Stimulated activated CD8-positive, alpha-beta memory T cell treated with anti-CD3 and anti-CD28 coated beads, Interleukin-7, amount 100 ng/mL, for 1 hour (primary cell): Measurements from ENCODE around the gene FGGY.
"Not testable (repeated sequence)": the region's sequence is repeated elsewhere in the genome, so short reads cannot be mapped to it uniquely, and the experiment has no call there.

Source experiments
- DNase-seq, 2 donors: peaks; one replicate each; pipeline ENCODE4 v3.0.0-alpha.2; 2020; ENCODE audit warnings: low read depth in 2 of 2

Gene FGGY

DNA sequence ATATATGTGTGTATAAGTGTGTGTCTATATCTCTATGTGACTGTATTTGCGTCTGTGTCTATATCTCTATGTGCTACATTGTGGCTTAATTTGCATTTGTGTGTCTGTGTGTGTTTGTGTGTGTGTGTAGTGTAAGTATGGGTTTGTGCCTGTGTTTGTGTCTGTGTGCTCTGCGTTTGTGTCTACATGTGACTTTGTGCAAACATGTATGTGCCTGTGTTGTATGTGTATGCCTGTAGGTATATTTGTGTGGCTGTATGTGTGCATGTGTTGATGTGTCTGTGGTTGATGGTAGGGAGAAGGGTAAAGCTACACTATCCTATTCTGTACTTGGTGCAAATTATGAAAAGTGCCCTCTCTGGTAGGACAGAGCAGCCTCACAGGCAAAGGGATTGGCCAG lies 7.3 kb upstream of the FGGY start:
- DNase-seq = no peak

DNA sequence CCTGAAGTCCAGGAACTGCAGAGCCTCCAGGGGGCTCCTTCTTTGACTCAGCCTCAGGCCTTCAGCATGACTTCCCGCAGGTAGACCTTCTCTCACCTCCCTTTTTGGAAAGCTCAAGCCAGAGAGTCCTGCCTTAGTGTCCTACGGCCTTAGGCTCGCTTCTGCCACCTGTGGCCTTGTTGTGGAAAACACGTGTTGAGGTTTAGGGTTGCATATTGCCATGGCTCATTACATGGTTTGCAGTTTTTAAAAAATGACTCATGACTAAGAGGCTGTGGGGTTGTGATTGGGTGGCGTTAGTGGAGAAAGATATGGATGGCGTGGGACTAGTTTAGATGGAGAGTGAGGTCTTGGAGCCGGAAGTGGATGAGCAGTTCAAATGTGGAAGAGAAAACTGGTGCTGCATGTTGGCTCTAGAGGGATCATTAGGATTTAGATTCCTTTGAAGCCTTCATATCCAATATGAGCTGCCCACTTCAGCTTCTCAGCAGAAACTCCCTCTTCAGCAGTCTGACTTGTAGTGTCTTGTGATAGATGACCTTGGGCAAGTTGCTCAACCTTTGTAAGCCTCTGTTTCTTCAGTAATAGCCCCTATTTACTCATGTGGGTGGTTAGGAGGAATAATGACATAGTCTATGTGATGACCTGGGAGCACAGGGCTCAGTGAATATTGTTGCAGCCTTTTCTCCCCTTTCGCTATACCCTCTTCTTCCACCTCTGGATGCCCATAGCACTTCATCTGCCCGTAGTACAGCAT lies 6.5 kb upstream of the FGGY start:
- no peak for DNase-seq

DNA sequence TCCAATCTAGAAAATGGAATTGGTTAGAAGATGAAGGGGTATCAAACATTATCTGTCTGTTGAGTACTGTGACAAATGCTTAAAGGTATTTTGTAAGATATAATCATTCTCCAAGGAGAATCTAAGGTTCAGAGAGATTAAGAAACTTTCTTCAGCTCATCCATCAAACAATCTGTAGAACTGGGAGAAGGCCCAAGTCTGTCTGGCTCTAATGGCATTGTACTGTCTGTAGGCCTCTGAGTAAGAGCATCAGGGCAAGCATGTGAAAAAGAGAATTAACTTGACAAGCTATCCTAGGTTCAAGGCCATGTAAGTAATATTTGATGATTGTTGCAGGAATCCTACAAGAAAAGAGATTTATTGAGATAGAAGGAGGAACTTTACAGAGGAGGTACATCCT lies 5.3 kb upstream of the FGGY start:
- no peak for DNase-seq

DNA sequence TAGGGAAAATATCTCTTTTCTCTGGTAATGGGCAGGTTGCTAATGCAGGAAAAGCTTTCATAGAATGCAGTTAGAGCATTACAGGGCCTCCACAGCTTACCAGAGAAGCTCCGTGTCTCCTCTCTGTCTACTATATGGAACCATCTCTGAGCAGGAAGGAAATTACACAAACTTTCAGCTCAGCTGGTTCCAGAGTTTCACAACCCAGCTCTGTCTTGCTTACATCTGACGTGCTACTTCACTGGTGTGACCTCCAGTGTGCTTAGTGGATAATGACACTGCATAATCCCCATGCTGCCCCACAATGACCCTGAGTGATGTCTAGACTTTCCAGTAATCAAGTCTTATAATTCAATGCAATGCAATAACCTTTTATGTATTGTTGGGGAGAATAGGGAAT lies 4.3 kb upstream of the FGGY start:
- DNase-seq = no peak

GRCh38 chr1:59293206-59293605 lies 3.7 kb upstream of the FGGY start:
- DNase-seq = no peak

DNA sequence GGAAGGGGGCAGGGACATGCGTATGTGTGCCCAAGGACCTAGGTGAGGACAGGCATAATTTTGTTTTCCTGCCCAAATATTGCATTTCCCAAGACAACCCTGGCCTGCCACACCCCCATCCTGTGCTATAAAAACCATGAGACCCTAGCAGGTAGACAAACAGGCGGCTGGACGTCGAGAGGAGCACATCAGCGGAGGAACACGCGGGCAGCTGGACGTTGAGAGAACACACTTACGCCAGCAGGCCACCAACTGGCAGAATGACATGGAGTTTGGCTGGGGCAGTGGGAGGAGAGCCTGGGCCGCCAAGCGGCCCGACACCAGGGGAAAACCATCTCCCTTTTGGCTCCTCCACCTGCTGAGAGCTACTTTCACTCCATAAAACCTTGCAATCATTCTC lies 3.0 kb upstream of the FGGY start:
- no peak for DNase-seq

- no peak for DNase-seq
Measured at GRCh38 chr1:59294423-59294822, 2.5 kb upstream of the FGGY start.

- no peak for DNase-seq
Measured at GRCh38 chr1:59295618-59296017, 1.3 kb upstream of the FGGY start.

DNA sequence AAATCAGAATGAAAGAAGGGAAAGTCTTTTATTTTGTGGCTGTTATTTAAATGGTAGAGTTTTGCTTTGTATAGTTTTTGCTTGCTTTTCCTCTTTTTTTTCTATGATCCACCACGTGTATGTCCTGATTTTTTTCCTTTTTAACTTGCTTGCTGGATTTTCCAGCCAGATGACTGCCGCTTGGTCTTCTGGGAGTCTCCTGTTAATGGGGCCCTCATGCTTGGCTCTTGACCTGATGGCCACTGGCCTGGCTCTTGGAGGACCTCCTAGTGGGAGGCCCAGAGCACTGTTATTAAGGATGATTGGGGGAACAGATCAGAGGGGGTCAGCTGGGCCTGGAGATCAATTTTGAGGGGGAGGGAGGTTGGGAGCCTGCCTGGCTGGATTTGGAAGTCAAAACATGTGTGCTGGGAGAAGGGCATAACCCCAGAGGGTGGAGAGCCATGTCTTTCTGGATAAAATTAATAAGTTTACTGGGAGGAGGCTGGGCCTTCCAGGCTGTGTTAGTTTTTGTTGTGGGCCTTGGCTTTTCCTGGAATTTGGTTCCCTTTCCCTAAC lies 1.2 kb downstream of the FGGY start:
- DNase-seq = no peak

DNA sequence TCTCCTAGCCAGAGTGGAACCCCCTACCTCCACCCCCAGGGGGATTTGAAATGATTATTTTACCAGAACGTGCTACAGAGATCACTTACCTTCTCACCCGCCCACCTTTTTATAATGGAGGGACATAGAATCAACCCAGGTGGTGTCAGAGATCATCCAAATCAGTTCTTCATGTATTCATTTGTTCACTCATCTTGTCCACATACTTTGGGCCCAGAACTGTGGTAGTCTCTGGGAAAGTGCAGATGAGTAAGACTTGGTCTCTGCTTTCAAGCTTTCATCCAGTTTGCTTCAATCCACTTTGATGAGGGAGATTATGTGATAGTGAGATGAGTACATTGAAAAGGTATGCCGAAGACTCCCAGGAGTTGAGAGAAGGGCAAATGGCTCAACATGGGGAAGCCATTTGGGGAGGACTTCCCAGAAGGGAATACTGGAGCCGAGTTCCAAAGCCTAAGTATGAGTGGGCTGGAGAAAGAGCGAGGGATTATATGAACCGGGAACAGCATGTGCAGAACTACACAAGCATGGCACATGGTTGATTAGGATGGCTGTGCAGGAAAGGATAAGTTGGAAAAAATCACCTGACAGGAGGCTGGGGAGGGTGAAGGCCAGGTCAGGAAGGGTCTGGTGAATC lies 1.9 kb downstream of the FGGY start:
- no peak for DNase-seq

DNA sequence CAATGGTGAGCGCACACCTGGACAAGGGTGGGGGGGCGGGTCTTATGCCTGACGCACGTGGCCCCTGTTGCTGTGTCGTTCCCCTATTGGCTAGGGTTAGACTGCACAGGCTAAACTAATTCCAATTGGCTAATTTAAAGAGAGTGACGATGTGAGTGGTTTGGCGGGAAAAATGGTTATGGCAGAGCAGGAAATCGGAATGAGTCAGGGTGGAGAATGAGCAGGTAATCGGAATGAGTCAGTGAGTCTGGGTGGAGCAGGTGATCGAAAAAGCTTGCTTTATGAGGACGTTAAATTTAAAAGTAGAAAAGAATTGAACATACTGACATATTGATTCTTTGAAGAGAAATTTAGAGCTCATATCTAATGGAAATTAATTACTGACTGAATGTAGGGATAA lies 2.8 kb downstream of the FGGY start:
- DNase-seq = not testable (repeated sequence)

DNA sequence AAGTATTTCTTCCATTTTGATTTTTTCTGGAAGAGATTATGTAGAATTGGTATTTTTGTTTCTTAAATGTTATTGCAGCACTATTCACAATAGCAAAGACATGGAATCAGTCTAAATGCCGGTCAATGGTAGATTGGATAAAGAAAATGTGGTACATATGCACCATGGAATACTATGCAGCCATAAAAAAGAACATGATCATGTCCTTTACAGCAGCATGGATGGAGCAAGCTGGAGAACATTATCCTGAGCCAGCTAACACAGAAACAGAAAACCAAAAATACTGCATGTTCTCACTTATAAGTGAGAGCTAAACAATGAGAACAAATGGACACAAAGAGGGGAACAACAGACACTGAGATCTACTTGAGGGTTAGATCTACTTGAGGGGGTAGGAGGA lies 5.4 kb downstream of the FGGY start:
- DNase-seq = no peak

DNA sequence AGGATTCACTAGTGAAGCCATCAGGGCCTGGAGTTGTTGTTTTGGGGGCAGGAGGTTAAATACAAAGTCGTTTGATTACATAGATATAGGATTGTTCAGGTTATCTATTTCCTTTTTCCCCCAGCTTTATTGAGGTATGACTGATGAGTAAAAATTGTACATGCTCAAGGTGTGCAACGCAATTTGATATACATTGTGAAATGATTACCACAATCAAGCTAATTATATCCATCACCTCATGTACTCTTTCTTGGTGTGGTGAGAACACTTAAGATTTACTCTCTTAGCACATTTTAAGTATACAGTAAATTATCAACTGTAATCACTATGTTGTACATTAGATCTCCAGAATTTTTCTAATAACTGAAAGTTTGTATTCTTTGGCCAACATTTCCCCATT lies 6.0 kb downstream of the FGGY start:
- DNase-seq = no peak

DNA sequence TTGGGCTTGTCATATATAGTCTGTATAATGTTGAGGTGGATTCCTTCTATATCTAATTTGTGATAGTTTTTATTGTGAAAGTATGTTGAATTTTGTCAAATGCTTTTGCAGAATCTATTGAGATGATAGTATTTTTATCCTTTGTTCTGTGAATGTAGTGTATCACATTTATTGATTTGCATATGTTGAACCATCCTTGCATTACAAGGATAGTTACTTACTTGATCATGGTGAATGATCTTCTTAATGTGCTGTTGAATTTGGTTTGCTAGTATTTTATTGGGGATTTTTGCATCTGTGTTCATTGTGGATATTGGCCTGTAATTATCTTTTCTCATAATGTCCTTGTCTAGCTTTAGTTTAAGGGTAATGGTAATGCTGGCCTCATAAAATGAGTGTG lies 8.3 kb downstream of the FGGY start:
- no peak for DNase-seq

GRCh38 chr1:59307591-59307990 lies 10.7 kb downstream of the FGGY start:
- no peak for DNase-seq

DNA sequence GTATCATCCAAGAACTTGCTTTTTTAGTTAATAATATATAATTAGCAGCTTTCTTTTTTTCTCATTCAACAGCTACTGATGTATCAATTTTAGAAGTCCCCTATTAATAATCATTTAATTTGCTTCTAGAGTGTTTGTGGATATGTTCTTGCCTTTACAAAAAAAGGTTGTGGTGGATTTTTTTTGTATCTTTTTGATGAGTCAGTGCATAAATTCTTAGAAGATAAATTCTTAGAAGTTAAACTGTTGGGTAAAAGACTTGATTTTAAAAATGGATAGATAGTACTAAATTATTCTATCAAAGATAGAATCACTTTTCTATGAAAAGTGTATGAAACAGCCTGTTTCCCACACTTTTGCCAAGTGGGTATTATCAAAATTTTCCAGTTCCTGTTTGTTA lies 11.9 kb downstream of the FGGY start:
- DNase-seq = no peak

DNA sequence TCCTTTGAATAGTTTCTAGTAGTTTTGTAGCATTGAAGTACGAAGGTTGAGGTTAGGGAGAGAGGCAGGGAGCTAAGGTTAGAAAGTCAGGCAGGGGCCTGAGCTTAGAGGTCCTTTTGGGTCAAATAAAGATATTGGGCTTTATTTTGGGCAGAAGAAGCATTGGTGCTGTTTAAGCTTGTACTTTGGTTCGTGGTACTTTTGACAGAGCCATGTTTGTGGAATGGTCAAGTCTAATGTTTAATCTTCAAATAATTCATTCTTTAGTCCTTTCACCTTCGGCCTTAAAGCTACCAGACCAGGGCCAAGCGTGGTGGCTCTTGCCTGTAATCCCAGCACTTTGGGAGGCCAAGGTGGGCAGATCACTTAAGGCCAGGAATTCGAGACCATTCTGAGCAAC lies 12.5 kb downstream of the FGGY start:
- DNase-seq = no peak

DNA sequence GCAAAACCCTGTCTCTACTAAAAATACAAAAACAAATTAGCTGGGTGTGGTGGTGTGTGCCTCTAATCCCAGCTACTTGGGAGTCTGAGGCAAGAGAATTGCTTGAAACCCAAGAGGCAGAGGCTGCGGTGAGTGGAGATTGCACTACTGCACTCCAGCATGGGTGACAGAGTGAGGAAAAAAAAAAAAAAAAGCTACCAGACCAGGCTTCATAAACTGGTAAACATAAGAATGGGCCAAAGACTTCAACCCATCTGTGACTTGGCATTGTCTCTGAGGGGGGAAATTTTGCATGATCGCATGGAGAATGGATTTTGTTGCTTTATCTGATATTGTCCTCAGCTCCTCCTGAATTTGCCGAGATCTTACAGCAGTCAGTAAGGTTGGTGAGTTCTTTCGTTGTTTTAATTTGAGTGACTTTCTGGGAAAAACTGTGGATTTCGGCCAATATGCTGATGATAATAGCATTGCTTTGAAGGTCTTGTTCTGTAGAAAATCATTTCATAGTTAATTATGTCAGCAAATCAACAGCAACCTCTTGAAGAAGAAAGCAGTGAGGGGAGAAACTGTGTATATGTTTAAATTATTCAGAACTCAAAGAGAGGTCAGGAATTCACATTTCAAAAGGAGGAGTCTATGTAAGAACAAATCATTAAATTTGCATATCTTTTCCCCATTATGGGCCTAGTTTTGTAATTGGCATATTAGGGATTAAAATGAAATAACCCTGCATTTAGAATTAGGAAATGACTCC lies 13.1 kb downstream of the FGGY start:
- DNase-seq = no peak

GRCh38 chr1:59310549-59311250 lies 13.8 kb downstream of the FGGY start:
- no peak for DNase-seq

DNA sequence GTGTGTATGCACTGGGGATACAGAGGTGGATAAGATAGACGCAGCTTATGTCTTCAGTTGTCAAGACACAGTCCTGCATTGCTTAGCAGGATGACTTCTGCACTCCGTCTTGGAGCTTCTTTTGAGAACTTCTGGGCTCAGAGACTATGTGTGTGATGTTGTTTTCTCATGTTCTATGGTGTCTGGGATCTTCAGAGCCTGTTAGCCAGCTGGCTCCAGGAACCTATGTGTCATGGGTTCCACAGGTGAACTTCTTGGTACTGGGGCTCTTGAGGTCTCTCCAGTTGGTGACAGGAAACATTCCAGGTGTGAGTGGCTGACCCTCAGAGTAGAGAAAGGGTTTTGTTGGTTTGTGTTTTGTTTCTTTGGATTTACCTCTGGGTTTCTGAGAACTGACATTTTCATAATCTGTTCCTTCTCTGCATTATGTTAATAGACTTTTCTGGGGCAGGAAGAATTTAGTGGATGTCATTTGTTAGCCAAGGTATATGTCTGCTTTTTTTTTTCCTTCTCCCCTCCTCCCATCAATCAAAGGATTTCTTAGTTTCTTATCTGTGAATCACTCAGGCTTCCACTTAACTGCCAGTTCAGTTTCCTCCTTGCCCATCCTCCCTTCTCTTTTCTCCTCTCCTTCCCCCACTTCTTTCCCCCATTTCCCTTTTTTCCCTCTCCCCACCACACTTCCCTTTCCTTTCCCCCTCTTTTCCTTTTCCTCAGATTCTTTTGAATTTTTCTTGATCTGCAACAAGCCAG lies 18.1 kb downstream of the FGGY start:
- DNase-seq = no peak
